ENCODE measurements around the gene ANKRD9. TPM values are rescaled to one million over a fixed set of nuclear protein-coding genes. Genes with fewer than 3 reads are reported as not detected.

ANKRD9 gene
- total and polyA plus RNA-seq, 10 of the 15 experiments (the other 5 are each of a cell fraction or from before 2014, with no cell fraction given), result 0.03 to 3.6 (median 0.49) TPM

GRCh38 chr14:102464846-102465341, 44.7 kb downstream of the ANKRD9 start:
- Histone ChIP-seq H3K9me3 (replicated peaks; ENCODE audit: control insufficient read depth, insufficient read depth, low read length) (no peaks in the 10 kb centered on the region), H3K36me3 (ENCODE audit: control insufficient read depth in 2 of 2, insufficient read depth in 2 of 2, low read length in 1 of 2) (no peaks in the 10 kb centered on the region; a peak in 1 of 4 replicates), H3K4me2 (ENCODE audit: control insufficient read depth, insufficient read depth) (no peak overlapping the region), H3K27me3 (replicated peaks in 1 of 2; ENCODE audit: control insufficient read depth in 2 of 2, insufficient read depth in 2 of 2, low read length in 1 of 2) (no peaks in the 10 kb centered on the region), H3K27ac (ENCODE audit: control insufficient read depth, insufficient read depth) (no peak overlapping the region), H2AFZ (ENCODE audit: control insufficient read depth, low read depth, low read length) (no peak overlapping the region), H3K4me1 (ENCODE audit: control insufficient read depth, insufficient read depth, low read length) (no peaks in the 10 kb centered on the region), H4K20me1 (ENCODE audit: control insufficient read depth, insufficient read depth) (no peaks in the 10 kb centered on the region), H3K4me3 (no peak overlapping the region), H3K79me2 (ENCODE audit: control insufficient read depth, insufficient read depth, low read length) (no peaks in the 10 kb centered on the region), H3K9ac (ENCODE audit: control insufficient read depth, insufficient read depth, low read length) (no peak overlapping the region)
- POLR2A ChIA-PET, result no interaction called here
- intact Hi-C loops (cut with micrococcal nuclease; ENCODE audit: unreplicated experiment) (no loop called here), in situ Hi-C loops (cut with MboI) (no loop called here)
- CTCF ChIA-PET, result interaction anchor here (0.8 kb wide), 1 partner anchor 60 kb away, joined by 3 read pairs; no protein-coding TSS in a partner anchor
- FAIRE-seq (no peak), ATAC-seq (no peak), DNase-seq (ENCODE audit: low read depth, low spot score) (no peak)
- SMC1A ChIA-PET (ENCODE audit: uncharacterized antibody, unreplicated experiment), result no interaction called here
- WGBS (ENCODE audit: insufficient coverage, insufficient replicate concordance, low lambda C conversion rate, missing lambda C conversion rate), result 86% methylated on average over 6 of the region's 6 CpGs
- BruUV-seq (replicated peaks), result no TSS peak
- RAD21 ChIA-PET (ENCODE audit: unreplicated experiment), result no interaction called here
- TF ChIP-seq IRF3 (IDR thresholded peaks at IDR 0.05) (no peak), CREB1 (IDR thresholded peaks at IDR 0.05; ENCODE audit: low read depth) (no peak), BCL11A (IDR thresholded peaks at IDR 0.05; ENCODE audit: low read depth, low read length) (no peak), NFXL1 (IDR thresholded peaks at IDR 0.05; ENCODE audit: borderline replicate concordance) (no peak), RUNX3 (IDR thresholded peaks at IDR 0.05; ENCODE audit: low read length) (no peak), CBX3 (IDR thresholded peaks at IDR 0.05; ENCODE audit: borderline replicate concordance, low read depth) (no peak), CHD1 (IDR thresholded peaks at IDR 0.05; ENCODE audit: low read depth, low read length) (no peak), POU2F2 (IDR thresholded peaks at IDR 0.05; ENCODE audit: borderline replicate concordance, low read depth, low read length) (no peak), NR2F1 (conservative IDR thresholded peaks at IDR 0.05) (no peak), GATAD2B (conservative IDR thresholded peaks at IDR 0.05; ENCODE audit: low read depth) (no peak), RAD21 (IDR thresholded peaks at IDR 0.05; ENCODE audit: insufficient read depth, low read depth, low read length) (no peak), SREBF1 (IDR thresholded peaks at IDR 0.05; ENCODE audit: low read length) (no peak), BACH1 (IDR thresholded peaks at IDR 0.05; ENCODE audit: borderline replicate concordance) (no peak), E2F4 (IDR thresholded peaks at IDR 0.05; ENCODE audit: low read depth, low read length) (no peak), CBX5 (IDR thresholded peaks at IDR 0.05; ENCODE audit: low read depth) (no peak), NR2C2 (IDR thresholded peaks at IDR 0.05; ENCODE audit: borderline replicate concordance, control insufficient read depth, insufficient read length, low read depth) (no peak), TCF3 (IDR thresholded peaks at IDR 0.05; ENCODE audit: borderline replicate concordance, insufficient read depth, low read depth, low read length) (no peak), PML (IDR thresholded peaks at IDR 0.05; ENCODE audit: low read length) (no peak)
- TF ChIP-seq, protein P1, sequence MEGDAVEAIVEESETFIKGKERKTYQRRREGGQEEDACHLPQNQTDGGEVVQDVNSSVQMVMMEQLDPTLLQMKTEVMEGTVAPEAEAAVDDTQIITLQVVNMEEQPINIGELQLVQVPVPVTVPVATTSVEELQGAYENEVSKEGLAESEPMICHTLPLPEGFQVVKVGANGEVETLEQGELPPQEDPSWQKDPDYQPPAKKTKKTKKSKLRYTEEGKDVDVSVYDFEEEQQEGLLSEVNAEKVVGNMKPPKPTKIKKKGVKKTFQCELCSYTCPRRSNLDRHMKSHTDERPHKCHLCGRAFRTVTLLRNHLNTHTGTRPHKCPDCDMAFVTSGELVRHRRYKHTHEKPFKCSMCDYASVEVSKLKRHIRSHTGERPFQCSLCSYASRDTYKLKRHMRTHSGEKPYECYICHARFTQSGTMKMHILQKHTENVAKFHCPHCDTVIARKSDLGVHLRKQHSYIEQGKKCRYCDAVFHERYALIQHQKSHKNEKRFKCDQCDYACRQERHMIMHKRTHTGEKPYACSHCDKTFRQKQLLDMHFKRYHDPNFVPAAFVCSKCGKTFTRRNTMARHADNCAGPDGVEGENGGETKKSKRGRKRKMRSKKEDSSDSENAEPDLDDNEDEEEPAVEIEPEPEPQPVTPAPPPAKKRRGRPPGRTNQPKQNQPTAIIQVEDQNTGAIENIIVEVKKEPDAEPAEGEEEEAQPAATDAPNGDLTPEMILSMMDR (IDR thresholded peaks at IDR 0.05 in 2 of 3, conservative IDR thresholded peaks at IDR 0.05 in 1 of 3; ENCODE audit: control insufficient read depth in 2 of 3, extremely low read depth in 1 of 3, insufficient read depth in 1 of 3, low read depth in 3 of 3, low read length in 3 of 3), result no peak

Measured in GM12878 (cell line).